Left kidney (tissue), 2 donors: ENCODE results near the gene ITGAE. TPM values are rescaled to one million over a fixed set of nuclear protein-coding genes. Genes with fewer than 3 reads are reported as not detected.
"Not testable (repeated sequence)": the region's sequence is repeated elsewhere in the genome, so short reads cannot be mapped to it uniquely, and the experiment has no call there.

Source experiments
- DNase-seq: peaks from one replicate; pipeline ENCODE4 v3.0.0-alpha.2; 2013
- polyA plus RNA-seq: library from polyadenylated mRNA; unstranded; fragments of 120-200 nt; gene quantifications from one replicate; pipeline ENCODE4 v1.2.1, GENCODE V29; 2013; ENCODE audit not compliant: insufficient read length

The ITGAE gene
- polyA plus RNA-seq, 1 donor, result 42.7 TPM

DNA sequence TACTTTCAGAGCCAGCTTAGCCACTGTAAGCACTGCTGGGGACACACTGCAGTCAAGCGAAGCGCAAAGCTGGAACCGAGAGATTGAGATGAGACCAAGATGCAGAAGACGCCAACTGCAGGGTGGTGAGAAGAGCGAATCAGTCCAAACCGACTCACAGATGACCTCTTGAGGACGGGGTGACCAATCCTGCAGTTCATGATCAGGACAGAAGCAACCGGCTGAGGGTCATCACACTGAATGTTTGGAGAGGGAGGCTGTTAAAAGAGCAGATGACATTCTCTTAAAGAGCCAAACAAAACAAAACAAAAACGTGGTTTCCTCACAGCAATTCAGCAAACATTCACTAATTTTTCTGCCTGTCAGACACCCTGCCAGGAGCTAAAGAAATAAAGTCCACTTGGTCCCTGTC is 68.8 kb downstream of the ITGAE start:
- DNase-seq, result peak; percentile 61

DNA sequence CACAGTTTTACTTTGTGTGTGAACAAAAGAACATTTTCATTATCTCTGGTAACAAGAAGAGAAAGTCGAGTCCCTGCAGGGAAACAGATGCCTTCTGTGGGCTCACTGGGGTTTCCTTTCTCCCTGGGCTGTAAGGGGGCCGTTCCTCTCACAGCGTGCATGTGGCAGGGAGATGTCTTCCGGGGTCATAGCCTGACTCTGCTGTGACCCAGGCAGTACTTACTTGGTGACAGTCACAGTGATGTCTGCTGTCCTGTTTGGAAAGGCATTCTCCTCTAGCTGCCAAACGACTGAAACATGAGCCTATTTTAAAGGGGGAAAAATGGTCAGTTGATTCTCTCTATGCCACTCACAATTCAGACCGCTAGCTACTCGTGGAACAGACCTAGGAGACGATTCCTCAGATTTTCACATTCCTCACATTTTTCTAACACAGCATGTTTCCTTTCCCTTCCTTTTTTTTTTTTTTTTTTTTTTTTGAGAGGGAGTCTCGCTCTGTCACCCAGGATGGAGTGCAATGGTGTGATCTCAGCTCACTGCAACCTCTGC is 70.0 kb downstream of the ITGAE start:
- no peak for DNase-seq

DNA sequence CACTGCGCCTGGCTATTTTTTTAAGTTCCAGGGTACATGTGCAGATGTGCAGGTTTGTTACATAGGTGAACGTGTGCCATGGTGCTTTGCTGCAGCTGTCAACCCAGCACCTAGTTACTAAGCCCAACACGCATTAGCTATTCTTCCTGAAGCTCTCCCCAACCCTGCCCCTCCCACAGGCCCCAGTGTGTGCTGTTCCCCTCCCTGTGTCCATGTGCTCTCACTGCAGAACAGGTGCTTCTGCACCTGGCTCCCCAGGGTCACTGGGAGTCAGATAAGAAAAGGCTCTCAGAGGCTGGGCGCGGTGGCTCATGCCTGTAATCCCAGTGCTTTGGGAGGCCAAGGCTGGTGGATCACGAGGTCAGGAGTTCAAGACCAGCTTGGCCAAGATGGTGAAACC is 71.1 kb downstream of the ITGAE start:
- DNase-seq, result no peak

DNA sequence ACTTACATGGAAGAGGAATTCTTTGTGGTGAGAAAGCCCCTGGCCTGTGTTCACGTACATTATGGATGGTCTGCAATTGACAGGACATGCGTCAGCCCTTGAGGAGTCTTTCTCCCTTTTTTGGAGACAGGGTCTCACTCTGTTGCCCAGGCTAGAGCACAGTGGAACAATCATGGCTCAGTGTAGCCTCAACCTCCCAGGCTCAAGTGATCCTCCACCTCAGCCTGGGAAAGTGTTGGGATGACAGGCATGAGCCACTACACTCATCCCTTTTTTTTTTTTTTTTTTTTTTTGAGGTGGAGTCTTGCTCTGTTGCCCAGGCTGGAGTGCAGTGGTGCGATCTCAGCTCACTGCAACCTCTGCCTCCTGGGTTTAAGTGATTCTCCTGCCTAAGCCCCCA is 72.9 kb downstream of the ITGAE start:
- DNase-seq, result not testable (repeated sequence)

DNA sequence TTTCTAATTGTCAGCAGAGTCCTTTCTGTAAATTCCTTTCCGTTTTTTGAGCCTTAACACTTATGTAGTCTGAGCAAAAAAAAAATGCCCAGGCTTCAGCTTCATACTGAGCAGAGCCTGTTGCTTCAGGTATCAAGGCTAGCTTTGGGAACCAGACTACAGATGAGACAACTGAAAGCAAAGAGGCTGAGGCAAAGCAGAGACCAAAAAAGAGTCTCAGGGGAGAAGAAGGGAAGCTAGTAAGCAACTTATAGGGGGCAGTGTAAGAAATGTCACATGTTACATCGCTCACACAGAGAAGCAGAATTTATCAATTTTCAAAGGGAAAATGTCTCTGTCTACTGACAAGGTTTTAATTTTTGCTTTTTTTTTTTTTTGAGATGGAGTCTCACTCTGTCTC is 73.9 kb downstream of the ITGAE start:
- no peak for DNase-seq

DNA sequence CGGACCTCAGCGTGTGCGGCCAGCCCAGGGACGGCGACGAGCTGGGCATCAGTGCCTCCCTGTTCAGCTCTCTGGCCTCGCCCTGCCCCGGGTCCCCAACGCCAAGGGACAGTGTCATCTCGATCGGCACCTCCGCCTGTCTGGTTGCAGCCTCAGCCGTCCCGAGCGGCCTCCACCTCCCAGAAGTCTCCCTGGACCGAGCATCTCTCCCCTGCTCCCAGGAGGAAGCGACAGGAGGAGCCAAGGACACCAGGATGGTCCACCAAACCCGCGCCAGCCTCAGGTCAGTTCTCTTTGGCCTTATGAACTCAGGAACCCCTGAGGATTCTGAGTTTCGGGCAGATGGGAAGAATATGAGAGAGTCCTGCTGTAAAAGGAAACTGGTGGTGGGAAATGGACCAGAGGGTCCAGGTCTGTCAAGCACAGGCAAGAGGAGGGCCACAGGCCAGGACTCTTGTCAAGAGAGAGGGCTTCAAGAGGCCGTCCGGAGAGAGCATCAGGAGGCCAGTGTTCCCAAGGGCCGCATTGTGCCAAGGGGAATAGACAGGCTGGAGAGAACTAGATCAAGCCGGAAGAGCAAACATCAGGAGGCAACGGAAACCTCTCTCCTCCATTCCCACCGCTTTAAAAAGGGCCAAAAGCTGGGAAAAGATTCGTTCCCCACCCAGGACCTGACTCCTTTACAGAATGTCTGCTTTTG is 76.5 kb downstream of the ITGAE start:
- DNase-seq, result no peak

DNA sequence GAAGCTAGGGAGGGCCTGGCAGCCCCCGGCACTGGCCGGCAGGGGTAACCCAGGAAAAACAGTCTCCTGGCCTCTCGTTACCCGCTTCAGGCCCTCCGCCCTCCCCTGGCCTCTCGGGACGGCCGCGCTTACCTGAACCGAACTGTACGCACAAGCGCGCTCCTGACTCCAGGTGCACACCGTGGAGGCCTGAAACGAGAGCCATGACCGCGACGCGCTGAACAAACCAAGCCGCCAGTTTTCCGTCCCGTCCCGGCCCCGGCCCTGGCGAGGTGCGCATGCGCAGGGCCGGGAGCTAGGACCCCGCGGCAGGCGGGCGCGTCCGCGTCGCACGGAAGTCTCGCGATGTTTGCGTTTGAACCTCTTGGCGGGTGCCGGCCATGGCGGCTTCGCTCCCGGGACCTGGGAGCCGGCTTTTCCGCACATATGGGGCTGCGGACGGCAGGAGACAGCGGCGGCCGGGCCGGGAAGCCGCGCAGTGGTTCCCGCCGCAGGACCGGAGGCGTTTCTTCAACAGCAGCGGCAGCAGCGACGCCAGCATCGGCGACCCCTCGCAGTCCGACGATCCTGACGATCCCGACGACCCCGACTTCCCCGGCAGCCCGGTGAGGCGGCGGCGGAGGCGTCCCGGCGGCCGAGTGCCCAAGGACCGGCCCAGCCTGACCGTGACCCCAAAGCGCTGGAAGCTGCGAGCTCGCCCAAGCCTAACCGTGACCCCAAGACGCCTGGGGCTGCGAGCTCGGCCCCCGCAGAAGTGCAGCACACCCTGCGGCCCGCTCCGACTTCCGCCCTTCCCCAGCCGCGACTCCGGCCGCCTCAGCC is 77.2 kb downstream of the ITGAE start, which contains the start of gene HASPIN:
Gene HASPIN (plus strand): TSS at position 348 of the 822 bp plus-strand sequence. CDS start 33 bp downstream, at position 381.
- peak; percentile 93 for DNase-seq

DNA sequence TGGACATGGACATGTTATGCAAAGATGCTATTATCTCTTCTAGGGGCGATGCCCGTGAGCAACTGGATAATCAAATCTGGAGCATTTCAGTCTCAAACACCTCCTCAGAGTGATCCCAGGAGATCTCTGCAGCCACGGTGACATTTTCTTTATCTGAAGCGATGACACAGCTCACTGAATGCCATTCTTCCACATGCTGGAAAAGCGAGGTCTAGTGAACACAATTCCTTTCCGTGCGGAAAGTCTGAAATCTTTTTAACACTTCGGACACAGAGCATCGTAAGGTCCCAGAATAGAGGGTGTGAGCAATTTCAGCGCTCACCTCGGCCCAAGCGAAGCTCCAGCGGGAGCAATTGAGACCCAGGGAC is 77.8 kb downstream of the ITGAE start:
- no peak for DNase-seq

DNA sequence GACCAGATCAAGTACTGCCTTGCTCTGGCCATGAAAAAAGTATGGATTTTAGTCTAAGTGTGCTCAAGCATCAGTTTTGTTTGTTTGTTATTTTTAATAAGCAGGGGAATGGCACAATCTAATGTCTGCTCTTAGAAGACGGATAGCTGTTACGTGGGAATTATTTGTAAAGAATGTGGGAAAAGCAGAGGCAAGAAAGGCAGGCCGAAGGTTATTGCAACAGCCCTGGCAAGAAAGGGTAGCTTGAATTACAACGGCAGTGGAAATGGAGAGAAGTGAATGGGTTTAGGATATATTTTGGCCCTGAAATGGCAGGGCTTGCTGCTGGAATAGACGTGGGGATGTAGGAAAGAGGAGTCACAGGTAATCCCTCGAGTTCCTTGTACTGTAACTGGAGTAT is 78.3 kb downstream of the ITGAE start:
- no peak for DNase-seq

DNA sequence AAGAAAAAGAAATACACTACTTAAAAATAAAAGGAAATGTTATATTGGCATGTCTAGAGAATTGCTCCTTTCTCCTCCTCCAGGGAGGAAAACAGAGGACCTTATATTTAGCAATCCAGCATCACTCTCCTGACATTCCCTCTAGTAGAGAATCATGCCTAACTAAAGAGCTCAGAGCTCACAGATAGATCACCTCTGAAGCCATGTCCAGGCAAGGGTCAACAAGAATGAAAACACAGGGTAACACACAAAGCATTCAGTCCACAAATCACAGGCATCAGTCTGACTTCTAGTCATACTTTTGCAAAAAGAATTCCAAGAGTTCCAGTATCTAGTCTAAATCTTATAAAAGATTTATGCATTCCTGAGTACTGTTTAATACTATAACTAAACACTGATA is 81.7 kb downstream of the ITGAE start:
- no peak for DNase-seq

DNA sequence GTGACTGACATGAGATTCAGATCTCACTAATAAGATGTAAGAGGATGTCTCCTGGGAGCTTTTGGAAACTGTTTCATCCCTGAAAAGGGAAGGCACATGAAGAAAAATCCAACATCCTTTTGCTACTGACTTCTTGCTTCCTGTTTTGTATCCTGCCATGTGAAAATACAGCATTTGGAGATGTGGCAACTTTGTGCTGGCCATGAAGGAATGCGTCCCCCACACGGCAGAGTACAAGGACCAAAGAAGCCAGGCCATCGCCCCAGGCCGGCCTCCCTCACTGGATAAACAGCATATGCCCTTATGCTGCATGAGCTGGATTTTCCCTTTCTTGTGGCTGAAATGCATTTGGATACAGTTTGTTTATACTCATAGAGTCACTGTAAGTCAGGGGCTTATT is 82.8 kb downstream of the ITGAE start:
- DNase-seq, result no peak

DNA sequence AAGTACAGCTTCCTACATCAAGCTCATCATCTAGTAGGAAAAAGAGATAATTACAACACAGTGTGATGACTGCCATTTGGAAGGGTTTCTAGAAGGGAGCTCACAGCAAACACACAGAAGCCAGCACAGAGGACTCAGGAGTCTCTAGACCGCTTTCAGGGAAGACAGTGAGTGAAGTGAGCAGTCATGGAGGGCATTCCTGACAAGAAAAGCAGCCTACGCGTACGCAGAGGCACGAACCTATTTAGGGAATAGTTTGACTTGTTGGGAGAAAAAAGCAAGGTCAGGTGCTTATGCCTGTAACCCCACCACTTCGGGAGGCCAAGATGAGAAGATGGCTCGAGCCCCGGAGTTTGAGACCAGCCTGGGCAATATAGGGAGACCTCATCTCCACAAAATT is 85.7 kb downstream of the ITGAE start:
- no peak for DNase-seq

DNA sequence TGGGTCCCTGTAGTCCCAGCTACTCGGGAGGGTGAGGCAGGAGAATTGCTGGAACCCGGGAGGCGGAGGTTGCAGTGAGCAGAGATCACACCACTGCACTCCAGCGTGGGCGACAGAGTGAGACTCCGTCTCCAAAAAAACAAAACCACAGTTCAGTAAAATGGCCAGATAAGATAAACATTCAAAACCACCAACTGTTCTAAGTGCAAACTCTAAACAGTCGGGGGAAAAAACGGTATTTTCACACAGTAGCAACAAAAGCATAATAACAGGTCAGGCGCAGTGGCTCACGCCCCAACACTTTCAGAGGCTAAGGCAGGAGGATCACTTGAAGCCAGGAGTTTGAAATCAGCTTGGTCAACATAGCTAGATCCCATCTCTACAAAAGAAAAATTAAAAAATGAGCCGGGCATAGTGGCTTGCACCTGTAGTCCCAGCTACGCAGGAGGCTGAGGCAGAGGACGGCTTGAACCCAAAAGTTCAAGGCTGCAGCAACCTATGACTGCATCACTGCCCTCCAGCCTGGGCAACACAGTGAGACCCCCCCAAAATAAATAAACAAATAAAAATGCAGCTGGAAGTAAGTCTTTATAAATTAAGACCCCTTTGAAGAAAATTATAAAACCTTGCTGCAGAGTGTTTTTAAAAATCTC is 88.1 kb downstream of the ITGAE start:
- no peak for DNase-seq

DNA sequence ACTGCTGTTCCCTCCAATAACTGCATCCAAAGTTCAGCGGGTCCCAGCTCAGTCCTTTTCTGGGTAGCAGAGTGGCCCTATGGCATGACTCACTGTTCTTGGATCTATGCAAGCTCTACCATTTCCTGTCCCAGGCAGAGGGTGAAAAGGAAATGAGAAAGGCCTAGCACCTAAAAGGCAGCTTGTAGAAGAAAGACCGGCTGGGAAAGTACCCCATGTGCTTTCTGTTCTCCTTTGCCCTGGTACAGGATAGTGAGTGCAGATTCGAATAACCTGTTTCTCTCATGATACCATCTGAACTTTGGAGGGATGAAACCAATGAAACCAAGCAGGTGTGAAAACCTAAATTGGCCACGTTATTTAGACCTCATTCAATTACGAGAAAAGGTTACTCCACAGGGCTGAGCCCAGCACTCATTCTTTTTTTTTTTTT is 90.0 kb downstream of the ITGAE start:
- DNase-seq, result no peak

DNA sequence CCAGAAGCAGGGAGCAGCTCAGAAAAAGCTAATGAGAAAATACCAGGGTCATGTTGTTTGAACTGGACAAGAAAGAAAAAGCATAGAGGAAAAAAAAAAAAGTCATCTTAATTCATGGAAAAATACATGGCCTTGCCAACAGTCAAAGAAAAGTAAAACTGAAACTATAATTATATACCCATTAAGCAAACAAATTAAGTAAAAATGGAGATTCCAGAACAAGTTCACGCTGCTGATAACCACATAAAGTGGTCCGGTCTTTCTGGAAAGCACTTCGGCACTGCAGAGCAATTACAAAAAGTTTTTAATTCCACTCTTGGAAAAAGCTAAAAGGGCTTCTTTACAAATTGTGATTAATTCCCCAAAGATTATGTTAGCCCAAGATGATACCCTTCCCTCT is 92.6 kb downstream of the ITGAE start:
- DNase-seq, result no peak

DNA sequence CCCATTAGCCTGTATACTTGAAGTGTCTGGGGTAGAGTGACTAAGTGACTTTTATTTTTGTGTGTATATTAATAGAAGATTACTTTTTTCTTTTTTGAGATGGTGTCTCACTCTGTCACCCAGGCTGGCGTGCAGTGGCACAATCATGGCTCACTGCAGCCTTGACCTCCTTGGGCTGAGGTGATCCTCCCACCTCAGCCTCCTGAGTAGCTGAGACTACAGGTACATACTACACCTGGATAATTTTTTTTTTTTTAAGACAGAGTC is 95.3 kb downstream of the ITGAE start:
- DNase-seq, result not testable (repeated sequence)

DNA sequence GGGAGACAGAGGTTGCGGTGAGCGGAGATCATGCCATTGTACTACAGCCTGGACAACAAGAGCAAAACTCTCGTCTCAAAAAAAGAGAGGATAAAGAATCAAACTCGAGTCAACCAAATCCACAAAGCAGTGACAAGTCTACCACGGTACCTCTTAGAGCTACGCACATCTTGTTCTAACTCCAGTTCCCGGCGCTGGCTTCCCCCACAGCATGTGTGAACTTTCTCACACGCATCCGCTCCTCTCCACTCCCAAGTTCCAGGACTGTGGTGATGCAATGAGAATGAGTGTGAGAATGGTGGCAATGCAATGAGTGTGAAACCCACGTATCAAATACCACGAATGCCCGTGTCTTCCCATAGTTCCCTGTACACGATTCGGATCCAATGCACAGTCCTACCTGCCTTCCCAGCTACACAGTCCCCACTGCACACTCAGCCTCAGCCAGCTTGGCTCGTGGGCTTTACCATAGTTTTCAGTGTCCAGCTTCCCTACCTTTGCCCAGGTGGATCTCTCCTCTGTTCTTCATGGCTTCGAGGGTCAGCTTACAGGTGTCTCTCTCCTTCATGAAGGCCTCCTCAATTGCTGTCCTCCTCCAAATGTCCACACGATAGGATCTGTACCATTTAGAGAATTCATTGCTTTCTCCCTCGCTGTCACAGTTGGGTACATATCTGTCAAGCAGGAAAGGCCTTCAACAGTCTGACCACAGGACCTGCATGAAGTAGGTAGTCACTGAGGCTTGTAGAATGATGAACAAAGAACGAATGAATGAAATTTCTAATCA is 95.9 kb downstream of the ITGAE start:
- DNase-seq, result no peak

DNA sequence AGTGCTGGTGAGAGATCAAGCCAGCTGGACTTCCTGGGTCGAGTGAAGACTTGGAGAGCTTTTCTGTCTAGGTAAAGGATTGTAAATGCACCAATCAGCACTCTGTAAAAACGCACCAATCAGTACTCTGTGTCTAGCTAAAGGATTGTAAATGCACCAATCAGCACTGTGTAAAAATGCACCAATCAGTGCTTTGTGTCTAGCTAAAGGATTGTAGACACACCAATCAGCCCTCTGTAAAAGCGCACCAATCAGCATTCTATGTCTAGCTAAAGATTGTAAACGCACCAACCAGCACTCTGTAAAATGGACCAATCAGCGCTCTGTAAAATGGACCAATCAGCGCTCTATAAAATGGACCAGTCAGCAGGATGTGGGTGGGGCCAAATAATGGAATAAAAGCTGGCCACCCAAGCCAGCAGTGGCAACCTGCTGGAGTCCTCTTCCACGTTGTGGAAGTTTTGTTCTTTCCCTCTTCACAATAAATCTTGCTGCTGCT is 98.9 kb downstream of the ITGAE start:
- not testable (repeated sequence) for DNase-seq

DNA sequence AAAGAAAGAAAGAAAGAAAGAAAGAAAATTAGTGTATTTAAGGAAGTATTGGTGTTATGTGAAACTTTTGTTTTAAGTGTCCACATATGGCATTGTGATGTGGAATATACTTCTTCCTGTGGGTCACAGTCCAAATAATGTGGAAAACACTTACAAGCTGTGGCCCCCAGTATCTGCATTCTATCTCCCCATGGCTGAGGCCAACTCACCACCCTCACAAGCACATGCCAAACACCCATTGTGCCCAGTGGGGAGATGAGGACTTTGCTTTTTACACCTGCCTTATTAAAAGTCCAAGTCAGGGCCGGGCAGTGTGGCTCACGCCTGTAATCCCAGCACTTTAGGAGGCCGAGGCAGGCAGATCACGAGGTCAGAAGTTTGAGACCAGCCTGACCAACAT is 101.0 kb downstream of the ITGAE start:
- no peak for DNase-seq

DNA sequence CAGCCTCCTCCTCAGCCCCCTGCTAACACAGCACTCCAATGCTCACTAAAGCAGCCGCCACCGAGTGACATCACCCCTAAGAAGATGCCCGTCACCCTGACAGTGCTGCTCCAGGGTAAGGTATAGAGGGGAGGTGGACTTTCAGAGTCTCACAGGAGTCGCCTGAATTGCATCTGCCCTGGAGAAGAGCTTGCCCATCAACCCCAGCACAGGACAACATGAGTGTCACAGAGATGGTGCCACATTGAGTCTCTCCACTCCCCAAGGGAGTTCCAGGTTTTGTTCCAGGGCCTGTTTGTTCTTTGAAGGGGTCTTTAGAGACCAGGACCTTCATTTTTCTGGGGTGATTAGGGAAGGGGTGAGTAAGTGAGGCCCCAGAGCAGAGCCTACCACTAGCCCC is 102.8 kb downstream of the ITGAE start:
- DNase-seq, result no peak

DNA sequence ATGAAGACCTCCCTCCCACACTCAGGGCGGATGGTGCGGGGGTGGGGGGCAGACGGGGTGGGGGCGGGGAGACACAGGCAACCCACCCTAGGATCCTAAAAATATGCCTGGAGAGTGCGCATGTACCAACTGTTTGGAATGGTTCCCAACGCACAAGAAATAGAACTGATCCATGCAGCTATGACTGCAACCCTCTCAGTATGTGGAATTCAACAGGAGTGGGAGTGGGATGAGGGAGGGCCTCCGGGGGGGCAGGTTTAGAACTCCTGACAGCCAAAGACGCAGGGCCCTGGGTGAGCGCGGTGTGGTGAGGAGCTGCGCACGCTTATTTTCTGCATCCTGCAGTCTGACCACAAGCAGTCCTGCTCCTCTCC is 103.9 kb downstream of the ITGAE start:
- DNase-seq, result no peak
